C4-2B (cell line): ENCODE results near the gene HSPA12A.

Experiments
- H3K27ac ChIP-seq: fragments of 450-650 bp; 2 replicates; pipeline ENCODE4 v1.5.1; 2017
- CTCF ChIP-seq: fragments of 450-650 bp; conservative IDR thresholded peaks from 2 replicates; pipeline ENCODE4 v1.5.1; 2017; ENCODE audit warnings: mild to moderate bottlenecking
- ZFX ChIP-seq: fragments of 450-650 bp; IDR thresholded peaks from 2 replicates; pipeline ENCODE4 v1.6.1; 2017

HSPA12A gene

DNA sequence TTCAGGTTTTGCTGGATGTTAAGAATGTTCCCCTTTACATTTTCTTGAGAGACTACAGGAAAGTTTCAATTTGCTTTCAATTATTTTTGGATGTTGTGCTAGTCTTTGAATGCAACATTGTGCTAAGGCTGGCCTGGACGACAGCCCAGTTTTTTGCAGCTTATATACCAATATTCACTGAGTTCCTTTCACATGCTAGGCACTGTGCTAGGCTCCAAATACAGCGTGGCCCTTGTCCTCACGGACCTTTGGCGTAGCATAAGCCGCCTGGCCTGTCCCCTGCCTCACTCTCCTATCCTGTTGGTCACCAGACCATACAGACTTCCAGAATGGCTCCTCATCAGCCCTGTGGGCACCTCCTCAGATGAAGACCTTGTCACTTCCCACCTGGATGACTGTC lies 19.5 kb upstream of the HSPA12A start:
- no peak overlapping the region for H3K27ac ChIP-seq
- TF ChIP-seq ZFX (no peak), CTCF (no peak)

DNA sequence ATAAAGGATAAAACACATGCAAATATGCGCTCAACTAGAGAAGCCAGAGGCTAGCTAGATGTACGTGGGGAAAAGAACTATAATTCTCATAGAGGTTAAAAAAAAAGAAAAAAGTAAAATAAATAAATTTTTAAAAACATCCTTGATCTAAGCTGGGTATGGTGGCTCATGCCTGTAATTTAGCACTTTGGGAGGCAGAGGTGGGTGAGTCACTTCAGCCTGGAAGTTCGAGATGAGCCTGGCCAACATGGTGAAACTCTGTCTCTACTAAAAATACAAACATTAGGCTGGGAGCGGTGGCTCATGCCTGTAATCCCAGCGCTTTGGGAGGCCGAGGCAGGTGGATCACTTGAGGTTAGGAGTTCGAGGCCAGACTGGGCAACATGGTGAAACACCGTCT lies 18.6 kb upstream of the HSPA12A start:
- H3K27ac ChIP-seq, result no peak overlapping the region
- no peak for TF ChIP-seq ZFX
- no peak for TF ChIP-seq CTCF

- H3K27ac ChIP-seq, result no peak overlapping the region
- no peak for TF ChIP-seq CTCF
- no peak for TF ChIP-seq ZFX
Observed at GRCh38 chr10:116757246-116757645, 14.9 kb upstream of the HSPA12A start.

DNA sequence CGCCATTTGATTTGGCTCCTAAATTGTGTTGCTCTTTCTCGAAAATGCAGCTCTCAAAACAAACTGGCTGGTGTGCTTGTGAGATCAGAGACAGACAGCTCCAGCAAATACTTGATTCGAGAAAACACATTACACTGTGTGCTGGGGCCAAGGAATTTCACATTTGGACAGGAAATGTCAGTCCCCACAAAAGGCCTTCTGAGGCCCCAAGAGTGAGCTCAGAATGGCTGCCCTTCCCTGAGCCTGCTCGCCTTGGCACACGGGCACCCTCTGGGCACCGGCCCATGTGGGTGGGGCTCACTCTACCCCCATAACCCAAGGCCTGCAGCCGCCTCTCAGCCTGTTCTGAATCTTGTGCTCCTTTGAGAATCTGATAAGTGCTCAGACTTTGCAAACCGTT lies 13.9 kb upstream of the HSPA12A start:
- no peak for TF ChIP-seq CTCF
- TF ChIP-seq ZFX, result no peak
- H3K27ac ChIP-seq, result no peak overlapping the region

DNA sequence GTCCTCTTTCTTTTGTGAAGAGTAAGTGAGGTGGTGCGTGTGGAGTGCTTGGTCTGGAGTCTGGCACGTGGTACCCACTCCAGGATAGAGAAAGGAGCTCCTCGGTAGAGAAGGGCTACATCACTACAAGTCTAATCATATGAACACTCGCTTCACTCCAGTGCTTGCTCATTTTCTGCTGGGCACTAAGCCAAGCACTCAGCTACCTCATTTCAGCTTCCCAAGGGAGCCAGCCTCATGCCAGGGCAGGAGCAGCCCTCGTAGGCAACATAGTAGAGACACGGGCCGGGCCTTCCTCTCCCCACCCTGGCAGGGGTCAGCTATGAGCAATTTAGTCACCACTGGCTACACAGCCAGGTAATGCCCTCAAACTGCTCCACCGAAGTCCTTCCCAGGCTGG lies 11.4 kb upstream of the HSPA12A start:
- TF ChIP-seq CTCF (no peak), ZFX (no peak)
- no peak overlapping the region for H3K27ac ChIP-seq

- H3K27ac ChIP-seq, result no peak overlapping the region
- TF ChIP-seq ZFX (no peak), CTCF (no peak)
Observed at GRCh38 chr10:116752969-116753665, 10.8 kb upstream of the HSPA12A start.

DNA sequence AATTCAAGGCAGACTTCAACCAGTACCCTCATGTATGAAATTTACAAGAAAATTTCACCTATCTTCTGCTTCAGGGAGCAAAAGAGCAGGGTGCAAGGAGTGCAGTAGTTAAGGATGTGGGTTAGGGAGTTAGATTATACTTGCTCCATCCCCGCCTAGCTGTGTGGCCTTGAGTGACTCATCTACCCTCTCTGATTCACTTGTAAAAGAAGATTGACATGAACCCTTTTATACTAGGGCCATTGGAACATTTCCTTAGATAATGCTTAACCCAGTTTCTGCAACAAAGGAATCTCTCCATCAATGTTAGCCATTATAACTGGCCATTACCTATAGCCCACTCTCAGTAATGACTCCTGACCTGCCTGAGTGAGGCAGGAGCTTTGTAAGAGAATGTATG lies 10.2 kb upstream of the HSPA12A start:
- TF ChIP-seq ZFX, result no peak
- no peak overlapping the region for H3K27ac ChIP-seq

DNA sequence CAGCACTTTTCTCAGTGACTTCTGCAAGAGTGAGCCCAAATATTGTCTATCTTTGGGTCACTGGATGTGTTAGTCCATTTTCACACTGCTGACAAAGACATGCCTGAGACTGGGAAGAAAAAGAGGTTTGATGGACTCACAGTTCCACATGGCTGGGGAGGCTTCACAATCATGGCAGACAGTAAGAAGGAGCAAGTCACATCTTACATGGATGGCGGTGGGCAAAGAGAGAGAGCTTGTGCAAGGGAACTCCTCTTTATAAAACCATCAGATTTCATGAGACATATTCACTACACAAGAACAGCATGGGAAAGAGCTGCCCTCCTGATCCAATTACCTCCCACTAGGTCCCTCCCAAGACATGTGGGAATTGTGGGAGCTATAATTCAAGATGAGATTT lies 6.1 kb upstream of the HSPA12A start:
- no peak overlapping the region for H3K27ac ChIP-seq
- TF ChIP-seq ZFX, result no peak
- TF ChIP-seq CTCF, result no peak
